Astrocyte (in vitro differentiated cells and primary cell): ENCODE data around the gene PTPN20. TPM values are rescaled to one million over a fixed set of nuclear protein-coding genes. Genes with fewer than 3 reads are reported as not detected.

Source experiments
- DNase-seq: peaks from one replicate; pipeline ENCODE4 v3.0.0-alpha.2; 2010; ENCODE audit warnings: low read depth
- FAIRE-seq: peaks from 2 replicates; lab custom pipeline; 2011; peaks lifted over from hg19 to GRCh38; lab: Jason Lieb, UNC
- H2AFZ ChIP-seq: 2 replicates; pipeline ENCODE4 v1.6.0; 2012; ENCODE audit warnings: low read depth, low read length, inconsistent platforms
- H3K27ac ChIP-seq: 2 replicates; pipeline ENCODE4 v1.5.1; 2011; ENCODE audit warnings: low read depth, low read length, inconsistent platforms
- H3K27me3 ChIP-seq: 2 replicates; pipeline ENCODE4 v1.6.0; 2011; ENCODE audit warnings: low read length, inconsistent platforms; ENCODE audit not compliant: insufficient read depth
- H3K36me3 ChIP-seq: 2 replicates; pipeline ENCODE4 v1.5.1; 2011; ENCODE audit warnings: low read length, inconsistent platforms; ENCODE audit not compliant: insufficient read depth
- H3K4me1 ChIP-seq: 2 replicates; pipeline ENCODE4 v1.5.1; 2011; ENCODE audit warnings: low read length, inconsistent platforms; ENCODE audit not compliant: insufficient read depth
- H3K4me2 ChIP-seq: 2 replicates; pipeline ENCODE4 v1.6.0; 2012; ENCODE audit warnings: low read length, inconsistent platforms
- H3K4me3 ChIP-seq: 2 replicates; pipeline ENCODE4 v1.5.1; 2011; ENCODE audit warnings: low read depth, mild to moderate bottlenecking, low read length, inconsistent platforms; ENCODE audit not compliant: insufficient read depth
- H3K79me2 ChIP-seq: 2 replicates; pipeline ENCODE4 v1.6.0; 2012; ENCODE audit warnings: mild to moderate bottlenecking, low read length, inconsistent platforms; ENCODE audit not compliant: insufficient read depth
- H3K9ac ChIP-seq: 2 replicates; pipeline ENCODE4 v1.6.0; 2012; ENCODE audit warnings: mild to moderate bottlenecking, low read length, inconsistent platforms
- H3K9me3 ChIP-seq: 2 replicates; pipeline ENCODE4 v1.5.1; 2012; ENCODE audit warnings: low read depth, mild to moderate bottlenecking, low read length, inconsistent platforms; ENCODE audit not compliant: insufficient read depth
- H4K20me1 ChIP-seq: 2 replicates; pipeline ENCODE4 v1.6.0; 2012; ENCODE audit warnings: low read length, inconsistent platforms; ENCODE audit not compliant: insufficient read depth
- H3K27ac Mint-ChIP-seq: one replicate; pipeline ENCODE4 v1.8.0; 2021; ENCODE audit warnings: mild to moderate bottlenecking, mixed read lengths; ENCODE audit not compliant: unreplicated experiment
- H3K27me3 Mint-ChIP-seq: one replicate; pipeline ENCODE4 v1.8.0; 2021; ENCODE audit warnings: low read depth, mixed read lengths; ENCODE audit not compliant: unreplicated experiment
- H3K36me3 Mint-ChIP-seq: one replicate; pipeline ENCODE4 v1.8.0; 2021; ENCODE audit warnings: low read depth, mixed read lengths; ENCODE audit not compliant: unreplicated experiment
- H3K4me1 Mint-ChIP-seq: one replicate; pipeline ENCODE4 v1.8.0; 2021; ENCODE audit warnings: low read depth, mixed read lengths; ENCODE audit not compliant: unreplicated experiment
- H3K4me3 Mint-ChIP-seq: one replicate; pipeline ENCODE4 v1.8.0; 2021; ENCODE audit warnings: mild to moderate bottlenecking, moderate library complexity, mixed read lengths; ENCODE audit not compliant: unreplicated experiment
- H3K9me3 Mint-ChIP-seq: one replicate; pipeline ENCODE4 v1.8.0; 2021; ENCODE audit warnings: mild to moderate bottlenecking, mixed read lengths; ENCODE audit not compliant: unreplicated experiment
- CTCF ChIP-seq: IDR thresholded peaks from 2 replicates; pipeline ENCODE4 v1.5.1; 2011; ENCODE audit warnings: low read depth, mild to moderate bottlenecking, inconsistent platforms, low read length, moderate library complexity; ENCODE audit not compliant: insufficient read depth
- EZH2 ChIP-seq: IDR thresholded peaks from 2 replicates; pipeline ENCODE4 v1.6.1; 2012; ENCODE audit warnings: mild to moderate bottlenecking, low read length, inconsistent platforms; ENCODE audit not compliant: insufficient read depth
- total RNA-seq: library from RNA; stranded (reverse); gene quantifications from 2 replicates; pipeline ENCODE4 v1.2.1, GENCODE V29; 2021

PTPN20 gene
- total RNA-seq, 1 donor from 2014 or later = not detected

DNA sequence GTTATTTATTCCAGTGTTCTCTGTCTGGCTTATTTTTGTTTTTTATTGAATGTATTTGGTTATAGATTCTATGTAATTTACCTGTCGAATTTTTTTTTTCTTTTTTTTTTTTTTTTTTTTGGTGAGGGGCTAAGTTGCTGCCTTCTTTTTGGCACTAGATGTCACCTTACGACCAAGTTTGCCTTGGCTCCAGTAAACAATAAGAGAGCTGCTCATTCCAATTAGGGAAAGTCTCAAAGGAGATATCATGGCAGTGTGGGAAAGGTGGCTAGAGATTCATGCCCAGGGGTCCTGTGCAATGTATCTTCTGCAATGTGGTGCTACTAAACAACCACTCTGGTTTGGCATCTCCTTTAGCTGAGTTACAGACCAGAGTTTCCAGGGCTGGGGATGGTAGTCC lies 84.0 kb downstream of the PTPN20 start:
- Mint-ChIP-seq H3K36me3 (no peaks in the 10 kb centered on the region), H3K27me3 (no peaks in the 10 kb centered on the region), H3K9me3 (no peaks in the 10 kb centered on the region), H3K4me3 (no peak overlapping the region), H3K27ac (no peak overlapping the region), H3K4me1 (peaks cover 2% of the 10 kb centered on the region)
- Histone ChIP-seq H3K4me1 (no peaks in the 10 kb centered on the region), H3K9ac (no peak overlapping the region), H2AFZ (no peak overlapping the region), H3K9me3 (no peaks in the 10 kb centered on the region), H3K4me2 (no peak overlapping the region), H3K36me3 (no peaks in the 10 kb centered on the region), H3K27ac (no peak overlapping the region), H3K4me3 (no peak overlapping the region), H4K20me1 (no peaks in the 10 kb centered on the region), H3K79me2 (no peaks in the 10 kb centered on the region), H3K27me3 (no peaks in the 10 kb centered on the region)
- DNase-seq = no peak
- peak; percentile 16 for TF ChIP-seq CTCF
- TF ChIP-seq EZH2 = no peak
- no peak for FAIRE-seq

GRCh38 chr10:46998192-46998591 lies 87.0 kb downstream of the PTPN20 start:
- Mint-ChIP-seq H3K4me1 (no peaks in the 10 kb centered on the region), H3K36me3 (no peaks in the 10 kb centered on the region), H3K27me3 (no peaks in the 10 kb centered on the region), H3K27ac (no peak overlapping the region), H3K9me3 (no peaks in the 10 kb centered on the region), H3K4me3 (no peak overlapping the region)
- TF ChIP-seq EZH2 = no peak
- no peak for TF ChIP-seq CTCF
- no peaks in the 10 kb centered on the region for H3K9me3 ChIP-seq
- H3K36me3 ChIP-seq = no peaks in the 10 kb centered on the region
- no peak overlapping the region for H3K4me2 ChIP-seq
- FAIRE-seq (no peak), DNase-seq (no peak)
- H4K20me1 ChIP-seq = no peaks in the 10 kb centered on the region
- no peaks in the 10 kb centered on the region for H3K79me2 ChIP-seq
- H3K27me3 ChIP-seq = no peaks in the 10 kb centered on the region
- no peaks in the 10 kb centered on the region for H3K4me1 ChIP-seq
- no peak overlapping the region for H3K4me3 ChIP-seq
- no peak overlapping the region for H2AFZ ChIP-seq
- no peak overlapping the region for H3K27ac ChIP-seq
- H3K9ac ChIP-seq = no peak overlapping the region

- Histone ChIP-seq H3K36me3 (no peaks in the 10 kb centered on the region), H3K4me2 (no peak overlapping the region), H3K27ac (no peak overlapping the region), H3K9ac (no peak overlapping the region), H3K4me3 (no peak overlapping the region), H3K4me1 (no peaks in the 10 kb centered on the region), H3K27me3 (no peaks in the 10 kb centered on the region), H2AFZ (no peak overlapping the region), H4K20me1 (no peaks in the 10 kb centered on the region), H3K9me3 (no peaks in the 10 kb centered on the region), H3K79me2 (no peaks in the 10 kb centered on the region)
- H3K4me1 Mint-ChIP-seq = no peaks in the 10 kb centered on the region
- H3K36me3 Mint-ChIP-seq = no peaks in the 10 kb centered on the region
- DNase-seq (no peak), FAIRE-seq (no peak)
- no peak for TF ChIP-seq CTCF
- no peak for TF ChIP-seq EZH2
- H3K9me3 Mint-ChIP-seq = no peaks in the 10 kb centered on the region
- H3K4me3 Mint-ChIP-seq = no peak overlapping the region
- no peak overlapping the region for H3K27ac Mint-ChIP-seq
- no peaks in the 10 kb centered on the region for H3K27me3 Mint-ChIP-seq
These were observed 87.4 kb downstream of the PTPN20 start for GRCh38 chr10:46998595-46998994.
